SU-DHL-6 (cell line): ENCODE results near the gene TTC22.

Source experiments
- CTCF ChIP-seq: fragments of 200-600 bp; sonication (generic); IDR thresholded peaks from one replicate; pipeline ENCODE4 v1.5.1; 2017; ENCODE audit warnings: antibody characterized with exemption, mild to moderate bottlenecking, low read length, moderate library complexity; ENCODE audit not compliant: insufficient read depth, poor library complexity, severe bottlenecking
- EZH2phosphoT487 ChIP-seq: fragments of 200-600 bp; sonication (generic), shearing (Covaris generic); conservative IDR thresholded peaks from 2 replicates; pipeline ENCODE4 v1.6.1; 2018; ENCODE audit warnings: mild to moderate bottlenecking, antibody characterized with exemption, low read length, moderate library complexity, mixed read lengths

GRCh38 chr1:54835131-54835898 lies 34.2 kb upstream of the TTC22 start:
- TF ChIP-seq CTCF (no peak), EZH2phosphoT487 (no peak)
